MM.1S (cell line): ENCODE measurements around the gene MAGEA2.
"Not testable (repeated sequence)": the region's sequence is repeated elsewhere in the genome, so short reads cannot be mapped to it uniquely, and the experiment has no call there.

Experiments
- CTCF ChIP-seq: fragments of 300-600 bp; sonication (generic); IDR thresholded peaks from 2 replicates; pipeline ENCODE4 v1.5.1; 2016; ENCODE audit warnings: antibody characterized with exemption, low read length, mixed read lengths
- EZH2 ChIP-seq: fragments of 300-600 bp; sonication (generic); optimal IDR thresholded peaks from 2 replicates; pipeline ENCODE3; 2017; ENCODE audit warnings: low read depth, mild to moderate bottlenecking, antibody characterized with exemption, low read length, mixed read lengths
- EZH2phosphoT487 ChIP-seq: fragments of 300-600 bp; sonication (generic); IDR thresholded peaks from 2 replicates; pipeline ENCODE4 v1.6.1; 2018; ENCODE audit warnings: antibody characterized with exemption, low read length

- not testable (repeated sequence) for TF ChIP-seq CTCF, EZH2, EZH2phosphoT487
These were observed at the start of gene MAGEA2 for GRCh38 chrX:152753686-152754650.
